Muscle layer of colon (tissue), 2 donors: ENCODE measurements around the gene ERO1B.

Source experiments
- H3K27ac ChIP-seq: one replicate; pipeline ENCODE4 v1.7.0; 2013; ENCODE audit warnings: low read depth, mild to moderate bottlenecking, low read length, moderate library complexity
- H3K27me3 ChIP-seq, 2 donors: one replicate each; pipeline ENCODE4 v1.7.0; 2013; ENCODE audit warnings: low read length in 2 of 2, mild to moderate bottlenecking in 2 of 2; ENCODE audit not compliant: insufficient read depth in 2 of 2, control insufficient read depth in 1 of 2
- H3K36me3 ChIP-seq: one replicate; pipeline ENCODE4 v1.7.0; 2013; ENCODE audit warnings: mild to moderate bottlenecking, low read length; ENCODE audit not compliant: insufficient read depth
- H3K4me1 ChIP-seq: one replicate; pipeline ENCODE4 v1.7.0; 2013; ENCODE audit warnings: mild to moderate bottlenecking, low read length; ENCODE audit not compliant: insufficient read depth
- H3K4me3 ChIP-seq, 2 donors: one replicate each; pipeline ENCODE4 v1.7.0; 2013; ENCODE audit warnings: low read length in 2 of 2, low read depth in 1 of 2, mild to moderate bottlenecking in 1 of 2, moderate library complexity in 1 of 2
- H3K9ac ChIP-seq: one replicate; pipeline ENCODE4 v1.7.0; 2013; ENCODE audit warnings: low read length
- H3K9me3 ChIP-seq: one replicate; pipeline ENCODE4 v1.7.0; 2013; ENCODE audit warnings: mild to moderate bottlenecking, low read length
- donor health status: abdominal sarcoma.
- donor health status: Adenocarcinoma of cecum.

ERO1B gene

GRCh38 chr1:236275061-236275460 lies 6.7 kb downstream of the ERO1B start:
- Histone ChIP-seq H3K4me3 (no peak overlapping the region), H3K9me3 (no peaks in the 10 kb centered on the region), H3K9ac (no peak overlapping the region), H3K4me1 (no peaks in the 10 kb centered on the region), H3K36me3 (no peaks in the 10 kb centered on the region), H3K27me3 (no peaks in the 10 kb centered on the region), H3K27ac (no peak overlapping the region)

GRCh38 chr1:236273358-236273757 lies 8.4 kb downstream of the ERO1B start:
- Histone ChIP-seq H3K4me1 (no peaks in the 10 kb centered on the region), H3K36me3 (no peaks in the 10 kb centered on the region), H3K9ac (no peak overlapping the region), H3K4me3 (no peak overlapping the region), H3K27ac (no peak overlapping the region), H3K9me3 (no peaks in the 10 kb centered on the region), H3K27me3 (no peaks in the 10 kb centered on the region)

GRCh38 chr1:236269439-236269838 lies 12.3 kb downstream of the ERO1B start:
- H3K9me3 ChIP-seq, result no peaks in the 10 kb centered on the region
- no peaks in the 10 kb centered on the region for H3K4me1 ChIP-seq
- no peak overlapping the region for H3K27ac ChIP-seq
- no peak overlapping the region for H3K9ac ChIP-seq
- H3K27me3 ChIP-seq, result no peaks in the 10 kb centered on the region
- H3K4me3 ChIP-seq, result no peak overlapping the region
- H3K36me3 ChIP-seq, result no peaks in the 10 kb centered on the region

- Histone ChIP-seq H3K27me3 (no peaks in the 10 kb centered on the region), H3K4me3 (no peak overlapping the region), H3K9ac (no peak overlapping the region), H3K36me3 (peaks cover 4% of the 10 kb centered on the region), H3K4me1 (no peaks in the 10 kb centered on the region), H3K27ac (no peak overlapping the region), H3K9me3 (no peaks in the 10 kb centered on the region)
Observed at GRCh38 chr1:236261898-236262297, 19.9 kb downstream of the ERO1B start.

- Histone ChIP-seq H3K4me1 (no peaks in the 10 kb centered on the region), H3K36me3 (peaks cover 4% of the 10 kb centered on the region), H3K4me3 (no peak overlapping the region), H3K27ac (no peak overlapping the region), H3K9me3 (no peaks in the 10 kb centered on the region), H3K9ac (no peak overlapping the region), H3K27me3 (no peaks in the 10 kb centered on the region)
Observed at GRCh38 chr1:236261033-236261432, 20.7 kb downstream of the ERO1B start.

GRCh38 chr1:236259043-236259442 lies 22.7 kb downstream of the ERO1B start:
- Histone ChIP-seq H3K4me3 (no peak overlapping the region), H3K27me3 (no peaks in the 10 kb centered on the region), H3K9me3 (no peaks in the 10 kb centered on the region), H3K36me3 (peaks cover 4% of the 10 kb centered on the region), H3K27ac (no peak overlapping the region), H3K9ac (no peak overlapping the region), H3K4me1 (peaks cover 3% of the 10 kb centered on the region)

GRCh38 chr1:236258114-236258622 lies 23.6 kb downstream of the ERO1B start:
- Histone ChIP-seq H3K27me3 (no peaks in the 10 kb centered on the region), H3K4me1 (peaks cover 3% of the 10 kb centered on the region), H3K9ac (no peak overlapping the region), H3K4me3 (no peak overlapping the region), H3K9me3 (no peaks in the 10 kb centered on the region), H3K27ac (no peak overlapping the region), H3K36me3 (peaks cover 4% of the 10 kb centered on the region)

- Histone ChIP-seq H3K4me3 (no peak overlapping the region), H3K36me3 (peaks cover 4% of the 10 kb centered on the region), H3K4me1 (peaks cover 3% of the 10 kb centered on the region), H3K27ac (no peak overlapping the region), H3K9ac (no peak overlapping the region), H3K27me3 (no peaks in the 10 kb centered on the region), H3K9me3 (no peaks in the 10 kb centered on the region)
Observed at GRCh38 chr1:236257216-236257615, 24.5 kb downstream of the ERO1B start.

GRCh38 chr1:236253918-236254637 lies 27.7 kb downstream of the ERO1B start:
- no peak overlapping the region for H3K27ac ChIP-seq
- no peaks in the 10 kb centered on the region for H3K27me3 ChIP-seq
- no peak overlapping the region for H3K4me3 ChIP-seq
- H3K4me1 ChIP-seq, result peaks cover 3% of the 10 kb centered on the region
- no peaks in the 10 kb centered on the region for H3K9me3 ChIP-seq
- H3K9ac ChIP-seq, result no peak overlapping the region
- no peaks in the 10 kb centered on the region for H3K36me3 ChIP-seq

GRCh38 chr1:236253119-236253518 lies 28.6 kb downstream of the ERO1B start:
- no peak overlapping the region for H3K4me3 ChIP-seq
- H3K36me3 ChIP-seq, result no peaks in the 10 kb centered on the region
- no peak overlapping the region for H3K9ac ChIP-seq
- no peaks in the 10 kb centered on the region for H3K9me3 ChIP-seq
- H3K27ac ChIP-seq, result no peak overlapping the region
- no peaks in the 10 kb centered on the region for H3K27me3 ChIP-seq
- H3K4me1 ChIP-seq, result peaks cover 3% of the 10 kb centered on the region

- H3K27me3 ChIP-seq, result no peaks in the 10 kb centered on the region
- no peak overlapping the region for H3K27ac ChIP-seq
- H3K36me3 ChIP-seq, result peaks cover 5% of the 10 kb centered on the region
- H3K4me3 ChIP-seq, result no peak overlapping the region
- H3K9me3 ChIP-seq, result no peaks in the 10 kb centered on the region
- H3K9ac ChIP-seq, result no peak overlapping the region
- H3K4me1 ChIP-seq, result peaks cover 3% of the 10 kb centered on the region
Observed at GRCh38 chr1:236251587-236251986, 30.2 kb downstream of the ERO1B start.

GRCh38 chr1:236247286-236247685 lies 34.5 kb downstream of the ERO1B start:
- no peaks in the 10 kb centered on the region for H3K9me3 ChIP-seq
- no peak overlapping the region for H3K9ac ChIP-seq
- H3K27ac ChIP-seq, result no peak overlapping the region
- H3K27me3 ChIP-seq, result no peaks in the 10 kb centered on the region
- H3K4me3 ChIP-seq, result no peak overlapping the region
- H3K4me1 ChIP-seq, result no peaks in the 10 kb centered on the region
- peaks cover 5% of the 10 kb centered on the region for H3K36me3 ChIP-seq
